NCI-H226 (cell line): ENCODE data around the gene C1QTNF1.
"Not testable (repeated sequence)": the region's sequence is repeated elsewhere in the genome, so short reads cannot be mapped to it uniquely, and the experiment has no call there.

Experiments
- DNase-seq: peaks from one replicate; pipeline ENCODE4 v3.0.0-alpha.2; 2015

The C1QTNF1 gene

GRCh38 chr17:79026376-79027273, 2.7 kb downstream of the C1QTNF1 start:
- DNase-seq: peak; percentile 74

DNA sequence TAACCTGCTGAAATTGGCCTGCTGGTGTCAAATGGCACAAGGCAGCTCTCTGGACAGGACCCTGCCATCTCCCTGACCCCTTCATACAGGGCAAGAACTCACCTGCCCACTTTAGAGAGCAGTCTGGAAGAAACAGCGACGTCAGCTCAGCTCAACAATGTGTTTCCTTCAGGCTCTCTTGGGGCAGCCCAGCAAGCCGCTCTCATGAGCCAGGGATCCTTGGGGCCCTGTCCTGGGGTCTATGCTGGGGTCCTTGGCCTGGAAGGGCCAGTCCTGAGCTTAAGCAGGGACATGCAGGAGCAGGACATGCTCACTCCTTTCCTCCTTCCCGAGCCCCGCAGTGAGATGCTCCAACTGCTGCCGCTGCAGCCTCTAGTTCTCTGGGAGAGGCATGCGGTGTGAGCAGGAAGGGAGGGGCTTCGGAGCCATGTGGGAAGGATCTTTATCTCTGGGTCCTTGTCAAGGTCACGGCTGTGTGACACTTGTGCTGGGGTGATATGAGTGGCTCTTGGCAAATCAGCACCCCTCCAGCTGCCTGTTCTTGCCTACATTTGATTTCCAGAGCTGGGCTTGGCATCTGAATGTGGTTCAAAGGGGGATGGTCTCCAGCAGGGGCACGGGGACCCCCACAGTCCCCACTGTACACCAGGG, 3.4 kb downstream of the C1QTNF1 start:
- no peak for DNase-seq

GRCh38 chr17:79027925-79028491, 4.0 kb downstream of the C1QTNF1 start:
- DNase-seq: peak; percentile 36

DNA sequence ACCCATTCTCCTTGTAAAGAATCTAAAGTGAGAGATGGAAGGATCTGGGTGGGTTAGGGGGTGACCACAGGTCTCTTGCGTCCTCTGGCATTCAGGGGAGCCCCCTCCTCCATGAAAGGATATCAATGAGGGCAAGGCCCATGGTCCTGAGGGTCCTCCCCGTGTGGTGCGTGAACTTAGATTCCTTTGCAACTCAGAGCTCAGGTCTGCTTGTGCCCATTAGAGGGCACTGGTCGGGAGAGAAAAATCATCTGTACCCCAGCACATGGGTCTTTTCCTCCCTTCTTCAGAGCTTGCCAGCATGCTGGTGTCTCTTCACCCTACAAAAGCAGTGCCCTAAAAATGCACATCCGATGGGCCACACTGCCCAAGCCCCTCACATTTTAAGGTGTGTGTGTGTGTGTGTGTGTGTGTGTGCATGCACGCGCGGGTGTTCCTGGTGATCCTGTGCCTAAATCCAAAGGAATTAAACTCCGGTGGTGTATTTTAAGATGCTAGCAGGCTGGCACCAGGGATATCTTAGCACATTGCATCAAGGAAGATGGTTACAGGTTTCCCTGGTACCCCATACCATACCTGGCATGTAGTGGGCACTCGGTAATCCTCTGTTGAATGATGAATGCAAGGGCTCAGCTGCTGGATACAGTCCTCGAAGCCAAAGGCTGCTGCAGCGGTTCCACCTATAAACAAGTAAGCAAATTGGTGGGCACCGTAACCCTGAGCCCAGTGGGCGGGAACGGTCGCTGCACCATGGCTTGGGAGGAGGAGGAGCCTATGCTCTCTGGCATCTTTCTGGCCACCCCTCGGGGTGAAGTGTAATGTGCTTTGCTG, 4.7 kb downstream of the C1QTNF1 start:
- no peak for DNase-seq

DNA sequence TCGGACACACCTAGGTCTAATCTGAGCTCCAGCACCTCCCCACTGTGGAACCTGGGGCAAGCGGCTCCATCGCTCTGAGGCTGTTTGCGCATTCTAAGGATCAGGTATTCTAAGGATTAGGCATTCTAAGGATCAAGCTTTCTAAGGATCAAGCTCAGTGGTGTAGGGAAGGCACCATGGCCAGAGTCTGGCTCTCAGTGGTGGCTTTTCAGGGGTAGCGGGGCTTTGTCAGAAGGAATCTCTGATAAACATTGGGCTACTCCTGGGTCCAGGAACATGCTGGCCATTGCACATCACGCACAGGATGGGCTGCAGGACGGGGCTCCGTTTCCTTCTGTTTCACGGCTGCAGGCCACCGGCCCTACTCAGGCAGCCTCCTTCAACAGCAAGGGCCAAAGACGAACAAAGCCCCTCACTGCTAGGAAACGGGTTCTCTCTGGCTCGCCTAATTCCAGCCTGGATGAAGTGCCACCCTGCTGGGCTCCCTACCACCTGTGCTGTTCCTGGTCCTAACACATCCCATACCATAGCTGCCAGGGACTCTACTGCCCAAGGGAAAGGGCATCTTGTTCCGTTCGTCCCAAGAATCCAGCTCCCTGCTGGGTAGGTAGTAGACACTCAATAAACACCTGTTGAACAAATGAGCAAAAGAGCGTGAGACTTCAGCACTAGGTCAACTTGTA, 5.5 kb downstream of the C1QTNF1 start:
- DNase-seq: no peak

- not testable (repeated sequence) for DNase-seq
Observed at GRCh38 chr17:79030636-79031035, 6.7 kb downstream of the C1QTNF1 start.

- no peak for DNase-seq
Observed at GRCh38 chr17:79031996-79032875, 8.3 kb downstream of the C1QTNF1 start.

DNA sequence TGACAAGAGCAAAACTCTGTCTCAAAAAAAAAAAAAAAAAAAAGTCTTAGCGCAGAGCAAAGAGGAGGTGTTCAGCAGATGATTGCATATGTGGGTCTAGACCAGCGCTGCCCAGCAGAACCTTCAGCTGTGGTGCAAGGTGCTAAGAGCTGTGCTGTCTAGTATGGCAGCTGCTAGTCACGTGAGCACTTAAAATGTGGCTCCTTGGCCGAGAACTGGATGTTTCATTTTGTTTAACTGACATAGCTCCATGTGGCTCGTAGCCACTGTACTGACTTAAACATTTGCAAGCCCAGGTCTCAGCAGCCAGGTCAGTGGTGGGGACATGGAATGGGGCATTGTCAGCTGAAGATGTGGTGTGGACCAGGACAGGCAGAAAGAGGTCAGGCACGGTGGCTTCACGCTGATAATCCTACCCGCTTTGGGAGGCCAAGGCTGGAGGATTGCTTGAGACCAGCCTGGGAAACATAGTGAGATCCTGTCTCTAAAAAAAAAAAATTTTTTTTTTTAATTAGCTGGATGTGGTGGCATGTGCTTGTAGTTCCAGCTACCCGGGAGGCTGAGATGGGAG, 9.2 kb downstream of the C1QTNF1 start:
- DNase-seq: no peak

DNA sequence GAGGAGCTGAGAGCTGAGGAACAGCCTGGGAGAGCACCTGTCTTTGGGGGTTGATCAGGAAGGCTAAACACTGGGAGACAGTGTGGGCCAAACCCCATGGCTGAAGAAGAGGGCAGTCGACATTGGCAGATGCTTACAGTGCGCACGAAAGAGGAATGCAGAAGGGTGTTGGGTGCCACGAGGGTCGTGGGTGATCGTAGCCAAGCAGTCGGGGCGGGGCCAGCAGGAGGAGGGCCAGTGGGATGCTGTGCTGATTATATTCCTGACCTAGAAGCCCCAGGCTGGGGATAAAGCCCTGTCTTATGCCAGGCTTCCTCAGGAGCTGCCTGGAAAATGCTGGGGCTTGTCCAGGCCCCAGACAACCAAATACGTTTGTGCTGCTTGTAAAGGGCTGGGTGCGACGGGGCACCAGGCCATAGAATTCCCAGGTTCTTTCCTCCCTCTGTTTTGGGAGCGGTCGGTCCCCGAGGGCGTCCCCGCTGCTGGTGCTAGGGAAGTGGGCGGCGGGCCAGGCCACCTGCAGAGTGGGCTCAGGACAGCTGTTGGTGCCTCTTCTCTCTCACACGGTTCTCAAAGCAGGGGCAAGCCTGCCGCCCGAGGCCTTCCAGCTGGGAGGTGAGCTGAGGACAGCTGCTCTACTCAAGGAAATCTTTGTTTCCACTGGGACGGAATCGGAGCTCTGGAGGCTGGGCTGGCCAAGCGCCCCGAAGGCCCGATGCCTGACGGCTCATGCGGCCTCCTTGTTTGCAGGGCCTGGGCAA, 10.0 kb downstream of the C1QTNF1 start:
- DNase-seq: no peak

DNA sequence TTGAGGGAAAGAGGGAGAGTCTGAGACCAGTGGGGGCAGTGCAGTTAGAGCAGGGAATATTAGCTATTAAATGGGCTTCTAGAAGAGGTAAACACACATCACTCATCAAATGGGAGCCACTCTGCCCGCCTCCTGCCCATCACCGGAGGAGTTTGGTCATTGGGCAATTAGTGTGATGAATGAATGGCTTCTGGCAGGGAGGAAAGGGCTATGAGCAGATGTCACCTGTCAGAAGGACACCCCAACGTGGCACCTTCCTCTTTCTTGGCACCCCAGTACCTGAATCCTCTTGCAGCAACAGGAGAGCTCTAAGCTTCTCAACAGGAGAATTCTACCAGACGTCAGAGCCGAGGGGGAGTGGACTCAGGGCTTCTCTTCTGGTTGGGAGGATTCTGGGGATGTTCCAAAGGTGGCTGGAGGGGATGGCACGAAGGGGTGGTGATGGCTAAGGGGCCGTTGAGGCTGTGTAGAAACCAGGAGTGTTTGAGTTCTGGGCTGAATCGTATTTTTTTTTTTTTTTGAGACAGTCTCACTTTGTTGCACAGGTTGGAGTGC, 11.0 kb downstream of the C1QTNF1 start:
- DNase-seq: no peak

- DNase-seq: no peak
Observed at GRCh38 chr17:79035686-79036085, 11.7 kb downstream of the C1QTNF1 start.

- no peak for DNase-seq
Observed at GRCh38 chr17:79036181-79036580, 12.2 kb downstream of the C1QTNF1 start.

GRCh38 chr17:79036596-79036995, 12.6 kb downstream of the C1QTNF1 start:
- peak; percentile 89 for DNase-seq

- peak; percentile 99 for DNase-seq
Observed at GRCh38 chr17:79038545-79039135, 14.7 kb downstream of the C1QTNF1 start.

DNA sequence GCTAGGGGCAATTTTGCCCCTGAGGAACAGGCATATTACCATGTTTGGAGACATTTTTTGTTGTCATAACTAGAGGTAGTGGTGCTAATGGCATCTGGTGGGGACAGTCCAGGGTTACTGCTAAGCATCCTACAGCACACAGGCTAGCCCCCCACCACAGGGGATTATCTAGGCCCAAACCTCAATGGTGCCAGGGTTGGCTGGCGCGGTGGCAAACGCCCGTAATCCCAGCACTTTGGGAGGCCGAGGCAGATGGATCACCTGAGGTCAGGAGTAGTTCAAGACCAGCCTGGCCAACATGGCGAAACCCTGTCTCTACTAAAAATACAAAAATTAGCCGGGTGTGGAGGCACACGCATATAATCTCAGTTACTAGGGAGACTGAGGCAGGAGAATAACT, 15.2 kb downstream of the C1QTNF1 start:
- no peak for DNase-seq

GRCh38 chr17:79039886-79040285, 15.9 kb downstream of the C1QTNF1 start:
- DNase-seq: no peak

DNA sequence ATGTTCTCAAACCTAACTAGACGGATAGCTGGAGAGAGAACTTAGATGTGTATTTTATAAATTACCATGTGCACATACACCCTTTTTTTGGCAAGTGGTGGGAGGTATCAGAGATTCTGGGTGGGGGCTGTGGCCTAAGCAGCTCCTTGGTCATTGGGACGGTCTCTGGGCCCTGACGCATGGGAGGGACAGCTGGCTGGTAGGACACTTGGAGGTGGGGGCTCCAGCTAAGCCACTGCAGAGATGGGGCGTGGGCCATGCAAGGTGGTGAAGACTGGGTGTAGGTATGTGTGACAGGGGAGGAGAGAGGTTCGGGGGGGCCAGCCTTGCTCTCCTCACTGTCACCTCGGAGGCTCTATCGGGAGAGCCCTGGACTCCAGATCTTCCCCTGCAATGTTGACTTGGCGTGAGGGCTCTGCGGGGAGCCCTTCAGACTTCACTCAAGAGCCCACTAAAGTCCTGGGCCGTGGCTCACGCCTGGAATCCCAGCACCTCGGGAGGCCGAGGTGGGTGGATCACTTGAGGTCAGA, 17.1 kb downstream of the C1QTNF1 start:
- DNase-seq: no peak

DNA sequence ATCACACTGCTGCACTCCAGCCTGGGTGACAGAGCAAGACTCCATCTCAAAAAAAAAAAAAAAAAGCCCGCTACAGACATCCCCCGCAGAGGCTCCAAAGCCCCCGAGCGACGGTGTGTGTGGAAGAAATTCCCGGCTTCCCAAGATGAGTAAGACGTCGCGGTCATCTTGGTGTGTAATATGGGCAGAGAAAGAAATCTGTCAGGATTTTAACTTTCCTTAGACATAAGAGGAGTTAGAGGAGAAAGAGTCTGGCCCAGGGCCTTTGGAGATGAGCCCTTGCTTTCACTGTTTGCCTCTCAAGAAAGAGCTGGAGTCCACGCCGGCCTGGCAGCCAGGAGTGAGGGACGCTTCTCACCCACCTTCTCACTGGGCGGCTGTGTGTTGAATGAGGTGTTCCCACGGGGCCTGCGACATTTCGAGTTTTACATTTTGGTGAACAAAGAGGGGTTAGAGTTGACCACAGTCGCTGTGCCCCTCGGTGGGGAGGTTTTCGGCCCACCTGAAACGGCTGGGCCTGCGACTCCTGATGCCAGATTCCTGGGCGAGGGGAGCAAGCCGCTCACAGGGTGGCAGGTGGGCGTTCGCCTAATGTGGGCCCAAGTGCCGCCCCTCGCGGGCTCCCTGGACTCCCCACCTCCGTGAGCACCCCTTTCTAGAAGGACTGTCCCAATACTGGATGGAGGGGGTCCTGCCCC, 17.9 kb downstream of the C1QTNF1 start:
- no peak for DNase-seq
